Caco-2 (cell line): ENCODE data around the gene BCL2L14. TPM values are rescaled to one million over a fixed set of nuclear protein-coding genes. Genes with fewer than 3 reads are reported as not detected.
"Not testable (repeated sequence)": the region's sequence is repeated elsewhere in the genome, so short reads cannot be mapped to it uniquely, and the experiment has no call there.

ENCODE experiments used
- BruUV-seq: library from RNA; stranded (reverse); fragments of 400-500 nt; replicated peaks from 2 replicates; lab custom pipeline; 2021; lab: Mats Ljungman, UMichigan
- CTCF ChIA-PET: fragments of 300-600 bp; sonication (Branson Sonifier 250); formaldehyde crosslinking; loops from one replicate; lab custom pipeline; 2022; ENCODE audit warnings: antibody characterized with exemption; lab: Charles Lee
- POLR2A ChIA-PET: fragments of 300-600 bp; sonication (Branson Sonifier 250); formaldehyde crosslinking; loops from one replicate; lab custom pipeline; 2022; ENCODE audit warnings: antibody characterized with exemption; lab: Charles Lee
- DNase-seq, 2 experiments: peaks; one replicate each; pipeline versions ENCODE4 v3.0.0 to v3.0.0-alpha.2; 2020 to 2022
- H3K27me3 ChIP-seq: replicated peaks from 2 replicates; pipeline ENCODE4 v1.6.0; 2011; ENCODE audit warnings: low read length; ENCODE audit not compliant: control insufficient read depth, insufficient read depth
- H3K36me3 ChIP-seq: 2 replicates; pipeline ENCODE4 v1.5.1; 2011; ENCODE audit warnings: low read length; ENCODE audit not compliant: control insufficient read depth, insufficient read depth
- H3K4me1 ChIP-seq: fragments of 250-450 bp; sonication (Bioruptor Pico); 2 replicates; pipeline ENCODE4 v1.5.1; 2020; ENCODE audit warnings: mild to moderate bottlenecking
- H3K4me3 ChIP-seq: 2 replicates; pipeline ENCODE4 v1.5.1; 2011; ENCODE audit warnings: low read depth, mild to moderate bottlenecking, control low read depth, low read length
- H3K9me3 ChIP-seq: fragments of 250-450 bp; sonication (Bioruptor Pico); 2 replicates; pipeline ENCODE4 v1.5.1; 2020; ENCODE audit warnings: mild to moderate bottlenecking, moderate library complexity
- H3K27ac Mint-ChIP-seq: one replicate; pipeline ENCODE4 v1.8.0; 2022; ENCODE audit warnings: mixed read lengths; ENCODE audit not compliant: unreplicated experiment
- H3K27me3 Mint-ChIP-seq: one replicate; pipeline ENCODE4 v1.8.0; 2022; ENCODE audit warnings: mixed read lengths; ENCODE audit not compliant: insufficient read depth, unreplicated experiment
- H3K36me3 Mint-ChIP-seq: one replicate; pipeline ENCODE4 v1.8.0; 2022; ENCODE audit warnings: mild to moderate bottlenecking, mixed read lengths; ENCODE audit not compliant: insufficient read depth, unreplicated experiment
- H3K4me1 Mint-ChIP-seq: one replicate; pipeline ENCODE4 v1.8.0; 2022; ENCODE audit warnings: low read depth, mixed read lengths; ENCODE audit not compliant: unreplicated experiment
- H3K4me3 Mint-ChIP-seq: one replicate; pipeline ENCODE4 v1.8.0; 2022; ENCODE audit warnings: mild to moderate bottlenecking, moderate library complexity, mixed read lengths; ENCODE audit not compliant: unreplicated experiment
- H3K9me3 Mint-ChIP-seq: one replicate; pipeline ENCODE4 v1.8.0; 2022; ENCODE audit warnings: mixed read lengths; ENCODE audit not compliant: unreplicated experiment
- CTCF ChIP-seq, 2 experiments: fragments of 200-600 bp in 1 of 2; IDR thresholded peaks; 1 replicate in 1 of 2; 2 replicates in 1 of 2; pipeline versions ENCODE4 v1.5.1 to v1.8.0; 2011 to 2022; ENCODE audit warnings: antibody characterized with exemption in 1 of 2, control low read depth in 1 of 2, inconsistent platforms in 1 of 2, low read depth in 1 of 2, low read length in 1 of 2, mild to moderate bottlenecking in 1 of 2, moderate library complexity in 1 of 2; ENCODE audit not compliant: insufficient read depth in 1 of 2, severe bottlenecking in 1 of 2, unreplicated experiment in 1 of 2
- intact Hi-C: fragments of 100-400 bp; cut with micrococcal nuclease; formaldehyde crosslinking; loops from one replicate; pipeline ENCODE4 v1.10.0; 2022; ENCODE audit not compliant: unreplicated experiment
- total RNA-seq: library from RNA; stranded (reverse); gene quantifications from 2 replicates; pipeline ENCODE4 v1.2.3, GENCODE V29; 2022

The BCL2L14 gene
- total RNA-seq, 1 experiment from 2014 or later: 5.9 TPM

- CTCF ChIA-PET: no interaction called here
- H3K36me3 Mint-ChIP-seq: peaks cover 59% of the 10 kb centered on the region
Measured at GRCh38 chr12:12108441-12109058, 37.8 kb downstream of the BCL2L14 start.

GRCh38 chr12:12110923-12111555, 40.3 kb downstream of the BCL2L14 start:
- CTCF ChIA-PET, H3K36me3 ChIP-seq, H3K4me3 ChIP-seq, H3K9me3 ChIP-seq, intact Hi-C loops, DNase-seq, H3K27me3 ChIP-seq, H3K27ac Mint-ChIP-seq, H3K4me1 Mint-ChIP-seq, POLR2A ChIA-PET, H3K4me1 ChIP-seq, H3K27me3 Mint-ChIP-seq, H3K4me3 Mint-ChIP-seq, BruUV-seq: not testable (repeated sequence)
- Mint-ChIP-seq H3K9me3 (peaks cover 15% of the 10 kb centered on the region), H3K36me3 (peaks cover 70% of the 10 kb centered on the region)

More at GRCh38 chr12:12108441-12109058, 37.8 kb downstream of the BCL2L14 start:
- no peak for DNase-seq
- peaks cover 15% of the 10 kb centered on the region for H3K9me3 Mint-ChIP-seq
- no peak overlapping the region for H3K4me3 Mint-ChIP-seq
- no peak overlapping the region for H3K27ac Mint-ChIP-seq
- Histone ChIP-seq H3K27me3 (no peaks in the 10 kb centered on the region), H3K9me3 (peaks cover 14% of the 10 kb centered on the region; the same call in 1 of the 2 replicates), H3K4me3 (no peak overlapping the region), H3K36me3 (no peaks in the 10 kb centered on the region; the same call in 1 of the 2 replicates), H3K4me1 (no peaks in the 10 kb centered on the region)
- H3K4me1 Mint-ChIP-seq: no peaks in the 10 kb centered on the region
- intact Hi-C loops: no loop called here
- no TSS peak for BruUV-seq
- no peaks in the 10 kb centered on the region for H3K27me3 Mint-ChIP-seq
- no peak for TF ChIP-seq CTCF (IDR thresholded peaks at IDR 0.05; ENCODE audit: insufficient read depth in 1 of 2, low read depth in 1 of 2, low read length in 1 of 2, severe bottlenecking in 1 of 2, unreplicated experiment in 1 of 2)
- POLR2A ChIA-PET: no interaction called here

- Mint-ChIP-seq H3K36me3 (peaks cover 49% of the 10 kb centered on the region), H3K27ac (no peak overlapping the region), H3K27me3 (no peaks in the 10 kb centered on the region), H3K9me3 (no peaks in the 10 kb centered on the region), H3K4me3 (no peak overlapping the region), H3K4me1 (peaks cover 12% of the 10 kb centered on the region)
- no TSS peak for BruUV-seq
- ChIA-PET POLR2A (no interaction called here), CTCF (no interaction called here)
- no peaks in the 10 kb centered on the region for H3K27me3 ChIP-seq
- no peaks in the 10 kb centered on the region; the same call in 1 of the 2 replicates for H3K36me3 ChIP-seq
- H3K4me3 ChIP-seq: no peak overlapping the region
- H3K9me3 ChIP-seq: no peaks in the 10 kb centered on the region
- no peak for TF ChIP-seq CTCF (IDR thresholded peaks at IDR 0.05; ENCODE audit: insufficient read depth in 1 of 2, low read depth in 1 of 2, low read length in 1 of 2, severe bottlenecking in 1 of 2, unreplicated experiment in 1 of 2)
- H3K4me1 ChIP-seq: peaks cover 9% of the 10 kb centered on the region; the same call in 1 of the 2 replicates
- intact Hi-C loops: no loop called here
- DNase-seq: no peak
Measured at GRCh38 chr12:12115514-12115913, 44.8 kb downstream of the BCL2L14 start.
